ENCODE measurements around the gene REEP3.

- TF ChIP-seq CTCF (IDR thresholded peaks at IDR 0.05) (no peak), POLR2A (IDR thresholded peaks at IDR 0.05) (no peak)
Measured at GRCh38 chr10:63518690-63519288, 2.4 kb upstream of the REEP3 start.
